PC-3 (cell line): ENCODE measurements around the gene GRAMD2A.

Source experiments
- EZH2 ChIP-seq: fragments of 300-600 bp; sonication (generic); IDR thresholded peaks from one replicate; pipeline ENCODE4 v1.6.1; 2017; ENCODE audit warnings: antibody characterized with exemption, mild to moderate bottlenecking, low read length; ENCODE audit not compliant: unreplicated experiment
- EZH2phosphoT487 ChIP-seq: fragments of 300-600 bp; sonication (generic); IDR thresholded peaks from 2 replicates; pipeline ENCODE4 v1.6.1; 2018; ENCODE audit warnings: mild to moderate bottlenecking, antibody characterized with exemption, low read length, borderline replicate concordance
- TF ChIP-seq, protein P1 (sequence below): fragments of 300-600 bp; sonication (generic); conservative IDR thresholded peaks from 2 replicates; pipeline ENCODE4 v1.5.1; 2017; ENCODE audit warnings: antibody characterized with exemption, low read depth, mild to moderate bottlenecking, low read length

GRCh38 chr15:72128359-72128758 is 69.2 kb downstream of the GRAMD2A start:
- TF ChIP-seq EZH2 = no peak
- TF ChIP-seq, protein P1, sequence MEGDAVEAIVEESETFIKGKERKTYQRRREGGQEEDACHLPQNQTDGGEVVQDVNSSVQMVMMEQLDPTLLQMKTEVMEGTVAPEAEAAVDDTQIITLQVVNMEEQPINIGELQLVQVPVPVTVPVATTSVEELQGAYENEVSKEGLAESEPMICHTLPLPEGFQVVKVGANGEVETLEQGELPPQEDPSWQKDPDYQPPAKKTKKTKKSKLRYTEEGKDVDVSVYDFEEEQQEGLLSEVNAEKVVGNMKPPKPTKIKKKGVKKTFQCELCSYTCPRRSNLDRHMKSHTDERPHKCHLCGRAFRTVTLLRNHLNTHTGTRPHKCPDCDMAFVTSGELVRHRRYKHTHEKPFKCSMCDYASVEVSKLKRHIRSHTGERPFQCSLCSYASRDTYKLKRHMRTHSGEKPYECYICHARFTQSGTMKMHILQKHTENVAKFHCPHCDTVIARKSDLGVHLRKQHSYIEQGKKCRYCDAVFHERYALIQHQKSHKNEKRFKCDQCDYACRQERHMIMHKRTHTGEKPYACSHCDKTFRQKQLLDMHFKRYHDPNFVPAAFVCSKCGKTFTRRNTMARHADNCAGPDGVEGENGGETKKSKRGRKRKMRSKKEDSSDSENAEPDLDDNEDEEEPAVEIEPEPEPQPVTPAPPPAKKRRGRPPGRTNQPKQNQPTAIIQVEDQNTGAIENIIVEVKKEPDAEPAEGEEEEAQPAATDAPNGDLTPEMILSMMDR = no peak
- TF ChIP-seq EZH2phosphoT487 = no peak
